HL-60/S4 (cell line): ENCODE results near the gene RHOD.

Experiments used
- in situ Hi-C: fragments of 300-500 bp; cut with MboI; formaldehyde crosslinking; loops from 2 replicates; pipeline ENCODE4 v1.14.3; 2022; ENCODE audit warnings: low sequenced_read_pairs

Gene RHOD

GRCh38 chr11:67113231-67113721 is 56.6 kb downstream of the RHOD start:
- in situ Hi-C loops = no loop called here

GRCh38 chr11:67114275-67114896 is 57.7 kb downstream of the RHOD start:
- in situ Hi-C loops = no loop called here

GRCh38 chr11:67116758-67117105 is 60.1 kb downstream of the RHOD start:
- in situ Hi-C loops = no loop called here

GRCh38 chr11:67117176-67117575 is 60.5 kb downstream of the RHOD start:
- in situ Hi-C loops = no loop called here

- in situ Hi-C loops = no loop called here
These were observed 61.1 kb downstream of the RHOD start for GRCh38 chr11:67117672-67118180.

GRCh38 chr11:67118181-67118766 is 61.6 kb downstream of the RHOD start:
- in situ Hi-C loops = no loop called here

- in situ Hi-C loops = no loop called here
These were observed 62.3 kb downstream of the RHOD start, which contains the start of gene KDM2A for GRCh38 chr11:67118801-67119584. KDM2A (plus strand) TSS chr11:67119263; CDS start chr11:67121317, 2,054 bp downstream.

- in situ Hi-C loops = no loop called here
These were observed 63.1 kb downstream of the RHOD start for GRCh38 chr11:67119585-67120391.

GRCh38 chr11:67120456-67120855 is 63.8 kb downstream of the RHOD start:
- in situ Hi-C loops = no loop called here

GRCh38 chr11:67120881-67121710 is 64.4 kb downstream of the RHOD start:
- in situ Hi-C loops = no loop called here
